HepG2 (cell line): ENCODE measurements around the gene ACADSB. TPM values are rescaled to one million over a fixed set of nuclear protein-coding genes. Genes with fewer than 3 reads are reported as not detected.

ENCODE experiments used
- ATAC-seq: fragments of 200-7000 bp; cut with Tn5 transposase; 3 replicates; pipeline ENCODE4 v1.9.1; 2020; ENCODE audit warnings: mild to moderate bottlenecking, moderate library complexity
- BruUV-seq: library from RNA; stranded (reverse); fragments of 400-500 nt; replicated peaks from 2 replicates; lab custom pipeline; 2021; lab: Mats Ljungman, UMichigan
- CTCF ChIA-PET: fragments of 300-600 bp; formaldehyde crosslinking; extraction: SDS; loops from one replicate; lab custom pipeline; 2021; ENCODE audit warnings: low total read pairs, inconsistent platforms, low intra/inter-chr PET ratio; lab: Yijun Ruan, JAX
- POLR2A ChIA-PET: fragments of 350-600 bp; sonication (Branson Sonifier 250); formaldehyde crosslinking; loops from one replicate; lab custom pipeline; 2020; ENCODE audit warnings: antibody characterized with exemption, inconsistent platforms; lab: Yijun Ruan, JAX
- DNase-seq: peaks from one replicate; pipeline ENCODE4 v3.0.0-alpha.2; 2015; ENCODE audit warnings: low spot score
- FAIRE-seq: peaks from 3 replicates; lab custom pipeline; 2011; peaks lifted over from hg19 to GRCh38; lab: Jason Lieb, UNC
- H2AFZ ChIP-seq: one replicate; pipeline ENCODE4 v1.6.1; 2011; ENCODE audit warnings: low read length, inconsistent platforms
- H3K27ac ChIP-seq: fragments of 300-600 bp; 3 replicates; pipeline ENCODE4 v1.8.0; 2011; ENCODE audit warnings: mixed run types, mild to moderate bottlenecking, mixed read lengths, low read length, inconsistent platforms; ENCODE audit not compliant: insufficient read depth; ENCODE audit errors: extremely low read length
- H3K27me3 ChIP-seq, 2 experiments: fragments of 200-600 bp in 1 of 2; 2 replicates in 1 of 2; 3 replicates in 1 of 2; pipeline versions ENCODE4 v1.6.0 to v1.8.0; 2011; ENCODE audit warnings: low read length in 2 of 2, mild to moderate bottlenecking in 2 of 2, moderate library complexity in 2 of 2, inconsistent platforms in 1 of 2; ENCODE audit not compliant: insufficient read depth in 2 of 2, control insufficient read depth in 1 of 2
- H3K36me3 ChIP-seq, 2 experiments: fragments of 200-600 bp in 1 of 2; replicated peaks in 1 of 2; 2 replicates in 1 of 2; 3 replicates in 1 of 2; pipeline versions ENCODE4 v1.5.1 to v1.8.0; 2011; ENCODE audit warnings: low read length in 2 of 2, inconsistent platforms in 1 of 2; ENCODE audit not compliant: insufficient read depth in 2 of 2, control insufficient read depth in 1 of 2
- H3K4me1 ChIP-seq: 2 replicates; pipeline ENCODE4 v1.5.1; 2012; ENCODE audit warnings: low read length, inconsistent platforms; ENCODE audit not compliant: insufficient read depth
- H3K4me2 ChIP-seq: 2 replicates; pipeline ENCODE4 v1.6.0; 2011; ENCODE audit warnings: low read depth, low read length, inconsistent platforms
- H3K4me3 ChIP-seq, 3 experiments: fragments of 200-600 bp in 1 of 3; sonication (generic), shearing (Covaris generic) in 1 of 3; replicated peaks in 1 of 3; 2 replicates each; pipeline ENCODE4 v1.5.1; 2011 to 2016; ENCODE audit warnings: low read length in 3 of 3, inconsistent platforms in 2 of 3, low read depth in 2 of 3, mild to moderate bottlenecking in 2 of 3, control low read depth in 1 of 3, mixed read lengths in 1 of 3; ENCODE audit not compliant: insufficient read depth in 1 of 3
- H3K79me2 ChIP-seq: one replicate; pipeline ENCODE4 v1.6.1; 2011; ENCODE audit warnings: low read length, inconsistent platforms; ENCODE audit not compliant: insufficient read depth
- H3K9ac ChIP-seq: 2 replicates; pipeline ENCODE4 v1.6.0; 2011; ENCODE audit warnings: mild to moderate bottlenecking, low read depth, low read length, inconsistent platforms; ENCODE audit not compliant: insufficient read depth
- H3K9me3 ChIP-seq: 2 replicates; pipeline ENCODE4 v1.5.1; 2012; ENCODE audit warnings: mild to moderate bottlenecking, low read length
- H4K20me1 ChIP-seq: 2 replicates; pipeline ENCODE4 v1.6.0; 2011; ENCODE audit warnings: inconsistent platforms, mild to moderate bottlenecking, low read length, moderate library complexity; ENCODE audit not compliant: insufficient read depth
- KAT8 ChIP-seq: IDR thresholded peaks from 2 replicates; pipeline ENCODE4 v1.6.1; 2016; ENCODE audit warnings: missing genetic modification reagents, missing compliant biosample characterization
- MEIS2 ChIP-seq: sonication (generic); formaldehyde crosslinking; IDR thresholded peaks from 2 replicates; pipeline ENCODE4 v1.9.0; 2021; ENCODE audit warnings: mild to moderate bottlenecking, missing genetic modification reagents
- PHF5A ChIP-seq: IDR thresholded peaks from one replicate; pipeline ENCODE4 v1.6.1; 2018; ENCODE audit warnings: low read depth, missing genetic modification reagents; ENCODE audit not compliant: unreplicated experiment
- RXRA ChIP-seq: sonication (generic); formaldehyde crosslinking; IDR thresholded peaks from 2 replicates; pipeline ENCODE4 v1.5.1; 2020; ENCODE audit warnings: missing genetic modification reagents
- SP4 ChIP-seq: sonication (generic); formaldehyde crosslinking; IDR thresholded peaks from 2 replicates; pipeline ENCODE4 v1.8.1; 2023; ENCODE audit warnings: mild to moderate bottlenecking, missing genetic modification reagents
- ZNF317 ChIP-seq: sonication (generic); formaldehyde crosslinking; IDR thresholded peaks from 2 replicates; pipeline ENCODE4 v1.5.0; 2020; ENCODE audit warnings: mild to moderate bottlenecking, missing genetic modification reagents
- ZNF766 ChIP-seq: sonication (generic); formaldehyde crosslinking; IDR thresholded peaks from 2 replicates; pipeline ENCODE4 v1.5.0; 2020; ENCODE audit warnings: missing genetic modification reagents, borderline replicate concordance
- ZNF790 ChIP-seq: sonication (generic); formaldehyde crosslinking; IDR thresholded peaks from 2 replicates; pipeline ENCODE4 v1.8.0; 2022; ENCODE audit warnings: missing genetic modification reagents, mild to moderate bottlenecking, borderline replicate concordance
- ZNF792 ChIP-seq: IDR thresholded peaks from 2 replicates; pipeline ENCODE4 v1.6.1; 2016
- WGBS: methylation state at CpG from one replicate; pipeline ENCODE4 v1.1.6; 2017; ENCODE audit warnings: low lambda C conversion rate; 5-methylcytosine and 5-hydroxymethylcytosine counted together
- in situ Hi-C: cut with HindIII; loops from 2 replicates; pipeline ENCODE4 v1.10.0; 2017; ENCODE audit warnings: low pct_unique_long_range_greater_than_20kb; ENCODE audit not compliant: extremely low pct_ligation_motif_present
- intact Hi-C: fragments of 100-400 bp; cut with micrococcal nuclease; formaldehyde crosslinking; loops from one replicate; pipeline ENCODE4 v1.10.0; 2022; ENCODE audit not compliant: unreplicated experiment
- polyA plus RNA-seq, 8 experiments: library from polyadenylated mRNA; depleted of rRNA in 3 of 8; stranded (reverse) in 7 of 8; unstranded in 1 of 8; fragments of >200 nt; fragmentation: Illumina TruSeq in 4 of 8; extraction: Trizol in 4 of 8; gene quantifications; 2 replicates each; pipeline versions ENCODE4 v1.2.1 to v1.2.3, GENCODE V29; 2011 to 2016; ENCODE audit warnings: low read depth in 4 of 8, missing spikeins in 1 of 8, mixed read lengths in 1 of 8; ENCODE audit not compliant: insufficient read depth in 1 of 8
- total RNA-seq, 5 experiments: library from RNA; depleted of rRNA; stranded (reverse); fragments of >200 nt; fragmentation: Illumina TruSeq; extraction: Trizol; gene quantifications; 2 replicates each; pipeline ENCODE4 v1.2.3, GENCODE V29; 2016; ENCODE audit warnings: low read depth in 1 of 5
- TF ChIP-seq, protein P1 (sequence below): sonication (generic); formaldehyde crosslinking; IDR thresholded peaks from 2 replicates; pipeline ENCODE4 v1.4.0; 2020; ENCODE audit warnings: missing genetic modification reagents; ENCODE audit errors: not compliant biosample characterization
- TF ChIP-seq, protein P2 (sequence below), 2 experiments: sonication (generic) in 1 of 2; formaldehyde crosslinking in 1 of 2; IDR thresholded peaks; 2 replicates each; pipeline versions ENCODE4 v1.6.1 to v1.9.0; 2014 to 2022; ENCODE audit warnings: antibody characterized with exemption in 1 of 2, borderline replicate concordance in 1 of 2, inconsistent platforms in 1 of 2, low read depth in 1 of 2, missing genetic modification reagents in 1 of 2
- TF ChIP-seq, protein P3 (sequence below): sonication (generic); formaldehyde crosslinking; IDR thresholded peaks from 2 replicates; pipeline ENCODE4 v1.4.0; 2020; ENCODE audit warnings: missing genetic modification reagents, borderline replicate concordance

ACADSB gene
- total and polyA plus RNA-seq, 2 of the 13 experiments (the other 11 are each of a cell fraction or from before 2014, with no cell fraction given): 80.0 to 87.6 TPM

DNA sequence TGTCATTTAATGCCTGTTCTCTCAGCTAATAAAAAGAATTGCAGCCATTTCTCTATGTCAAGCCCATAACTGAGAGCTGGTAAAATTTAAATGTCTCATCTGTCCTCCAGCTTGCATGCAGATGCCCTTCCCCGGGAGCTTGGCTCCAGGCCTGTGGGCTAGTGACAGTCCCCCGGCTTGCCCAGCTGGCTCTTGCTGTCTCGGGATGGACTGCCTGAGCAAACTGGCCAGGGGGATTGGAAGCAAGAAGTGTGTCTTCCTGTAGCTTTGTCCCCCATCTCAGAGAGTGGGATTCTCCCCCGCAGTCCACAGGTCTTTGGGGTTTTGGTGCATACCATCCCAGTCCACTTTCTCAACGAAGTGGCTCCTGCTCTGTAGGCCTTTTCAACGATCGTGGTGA, 73.1 kb downstream of the ACADSB start:
- TF ChIP-seq, protein P1, sequence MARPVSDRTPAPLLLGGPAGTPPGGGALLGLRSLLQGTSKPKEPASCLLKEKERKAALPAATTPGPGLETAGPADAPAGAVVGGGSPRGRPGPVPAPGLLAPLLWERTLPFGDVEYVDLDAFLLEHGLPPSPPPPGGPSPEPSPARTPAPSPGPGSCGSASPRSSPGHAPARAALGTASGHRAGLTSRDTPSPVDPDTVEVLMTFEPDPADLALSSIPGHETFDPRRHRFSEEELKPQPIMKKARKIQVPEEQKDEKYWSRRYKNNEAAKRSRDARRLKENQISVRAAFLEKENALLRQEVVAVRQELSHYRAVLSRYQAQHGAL: no peak
- TF ChIP-seq PHF5A (CRISPR knock-in tag) (no peak), RXRA (CRISPR knock-in tag) (no peak), KAT8 (CRISPR knock-in tag) (no peak), ZNF766 (no peak), ZNF792 (CRISPR knock-in tag) (no peak), SP4 (no peak), ZNF790 (no peak), MEIS2 (CRISPR knock-in tag) (no peak), ZNF317 (CRISPR knock-in tag) (no peak)
- TF ChIP-seq, protein P2, sequence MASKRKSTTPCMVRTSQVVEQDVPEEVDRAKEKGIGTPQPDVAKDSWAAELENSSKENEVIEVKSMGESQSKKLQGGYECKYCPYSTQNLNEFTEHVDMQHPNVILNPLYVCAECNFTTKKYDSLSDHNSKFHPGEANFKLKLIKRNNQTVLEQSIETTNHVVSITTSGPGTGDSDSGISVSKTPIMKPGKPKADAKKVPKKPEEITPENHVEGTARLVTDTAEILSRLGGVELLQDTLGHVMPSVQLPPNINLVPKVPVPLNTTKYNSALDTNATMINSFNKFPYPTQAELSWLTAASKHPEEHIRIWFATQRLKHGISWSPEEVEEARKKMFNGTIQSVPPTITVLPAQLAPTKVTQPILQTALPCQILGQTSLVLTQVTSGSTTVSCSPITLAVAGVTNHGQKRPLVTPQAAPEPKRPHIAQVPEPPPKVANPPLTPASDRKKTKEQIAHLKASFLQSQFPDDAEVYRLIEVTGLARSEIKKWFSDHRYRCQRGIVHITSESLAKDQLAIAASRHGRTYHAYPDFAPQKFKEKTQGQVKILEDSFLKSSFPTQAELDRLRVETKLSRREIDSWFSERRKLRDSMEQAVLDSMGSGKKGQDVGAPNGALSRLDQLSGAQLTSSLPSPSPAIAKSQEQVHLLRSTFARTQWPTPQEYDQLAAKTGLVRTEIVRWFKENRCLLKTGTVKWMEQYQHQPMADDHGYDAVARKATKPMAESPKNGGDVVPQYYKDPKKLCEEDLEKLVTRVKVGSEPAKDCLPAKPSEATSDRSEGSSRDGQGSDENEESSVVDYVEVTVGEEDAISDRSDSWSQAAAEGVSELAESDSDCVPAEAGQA (IDR thresholded peaks at IDR 0.05; ENCODE audit: low read depth): no peak
- TF ChIP-seq, protein P2 (CRISPR knock-in tag; IDR thresholded peaks at IDR 0.05; ENCODE audit: borderline replicate concordance): no peak
- TF ChIP-seq, protein P3, sequence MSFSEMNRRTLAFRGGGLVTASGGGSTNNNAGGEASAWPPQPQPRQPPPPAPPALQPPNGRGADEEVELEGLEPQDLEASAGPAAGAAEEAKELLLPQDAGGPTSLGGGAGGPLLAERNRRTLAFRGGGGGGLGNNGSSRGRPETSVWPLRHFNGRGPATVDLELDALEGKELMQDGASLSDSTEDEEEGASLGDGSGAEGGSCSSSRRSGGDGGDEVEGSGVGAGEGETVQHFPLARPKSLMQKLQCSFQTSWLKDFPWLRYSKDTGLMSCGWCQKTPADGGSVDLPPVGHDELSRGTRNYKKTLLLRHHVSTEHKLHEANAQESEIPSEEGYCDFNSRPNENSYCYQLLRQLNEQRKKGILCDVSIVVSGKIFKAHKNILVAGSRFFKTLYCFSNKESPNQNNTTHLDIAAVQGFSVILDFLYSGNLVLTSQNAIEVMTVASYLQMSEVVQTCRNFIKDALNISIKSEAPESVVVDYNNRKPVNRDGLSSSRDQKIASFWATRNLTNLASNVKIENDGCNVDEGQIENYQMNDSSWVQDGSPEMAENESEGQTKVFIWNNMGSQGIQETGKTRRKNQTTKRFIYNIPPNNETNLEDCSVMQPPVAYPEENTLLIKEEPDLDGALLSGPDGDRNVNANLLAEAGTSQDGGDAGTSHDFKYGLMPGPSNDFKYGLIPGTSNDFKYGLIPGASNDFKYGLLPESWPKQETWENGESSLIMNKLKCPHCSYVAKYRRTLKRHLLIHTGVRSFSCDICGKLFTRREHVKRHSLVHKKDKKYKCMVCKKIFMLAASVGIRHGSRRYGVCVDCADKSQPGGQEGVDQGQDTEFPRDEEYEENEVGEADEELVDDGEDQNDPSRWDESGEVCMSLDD (CRISPR knock-in tag): no peak
- TF ChIP-seq, all 625 proteins: peak for 0
- WGBS: 11% methylated on average over 6 of the region's 7 CpGs
- H3K4me2 ChIP-seq: no peak overlapping the region
- H3K27me3 ChIP-seq: peaks cover 0 to 12% of the 10 kb centered on the region in 2 experiments; a peak in 2 of 5 replicates
- BruUV-seq: no TSS peak
- H3K4me1 ChIP-seq: no peaks in the 10 kb centered on the region
- intact Hi-C loops (no loop called here), in situ Hi-C loops (loop anchor here (25.0 kb wide), 1 partner anchor 880 kb away; no protein-coding TSS in a partner anchor)
- no peak overlapping the region for H3K9ac ChIP-seq
- no peak overlapping the region for H3K4me3 ChIP-seq
- no peaks in the 10 kb centered on the region for H4K20me1 ChIP-seq
- H3K27ac ChIP-seq: no peak overlapping the region
- no peak overlapping the region for H2AFZ ChIP-seq
- POLR2A ChIA-PET: no interaction called here
- FAIRE-seq (no peak), ATAC-seq (no peak), DNase-seq (no peak)
- H3K36me3 ChIP-seq: no peaks in the 10 kb centered on the region
- no peaks in the 10 kb centered on the region for H3K79me2 ChIP-seq
- CTCF ChIA-PET: no interaction called here
- H3K9me3 ChIP-seq: no peaks in the 10 kb centered on the region
